Activated CD8-positive, alpha-beta T cell treated with anti-CD3 and anti-CD28 coated beads, Interleukin-2, amount 10 ng/mL, durations not matched to agents 7 days and 5 days (primary cell): ENCODE data around the gene ATP11A. TPM values are rescaled to one million over a fixed set of nuclear protein-coding genes. Genes with fewer than 3 reads are reported as not detected.

Experiments used
- ATAC-seq: fragments of 150-1000 bp; cut with Tn5 transposase; one replicate; pipeline ENCODE4 v1.10.0; 2021; ENCODE audit warnings: moderate library complexity
- CTCF ChIA-PET: fragments of 350-600 bp; sonication (Branson Sonifier 250); formaldehyde crosslinking; loops from one replicate; lab custom pipeline; 2021; ENCODE audit warnings: antibody characterized with exemption; lab: Charles Lee
- POLR2A ChIA-PET: fragments of 350-600 bp; sonication (Branson Sonifier 250); formaldehyde crosslinking; loops from one replicate; lab custom pipeline; 2021; ENCODE audit warnings: antibody characterized with exemption; lab: Charles Lee
- DNase-seq: peaks from one replicate; pipeline ENCODE4 v3.0.0-alpha.2; 2020
- H3K27ac Mint-ChIP-seq: one replicate; pipeline ENCODE4 v1.8.0; 2021; ENCODE audit warnings: mild to moderate bottlenecking, mixed read lengths
- H3K27me3 Mint-ChIP-seq: one replicate; pipeline ENCODE4 v1.8.0; 2021; ENCODE audit warnings: low read depth, mixed read lengths
- H3K36me3 Mint-ChIP-seq: one replicate; pipeline ENCODE4 v1.8.0; 2021; ENCODE audit warnings: low read depth, mixed read lengths
- H3K4me1 Mint-ChIP-seq: one replicate; pipeline ENCODE4 v1.8.0; 2021; ENCODE audit warnings: low read depth, mixed read lengths
- H3K4me3 Mint-ChIP-seq: one replicate; pipeline ENCODE4 v1.8.0; 2021; ENCODE audit warnings: mild to moderate bottlenecking, mixed read lengths
- H3K9me3 Mint-ChIP-seq: one replicate; pipeline ENCODE4 v1.8.0; 2022; ENCODE audit warnings: mixed read lengths; ENCODE audit not compliant: insufficient read depth
- total RNA-seq, 2 experiments: library from RNA; stranded (reverse); gene quantifications; one replicate each; pipeline ENCODE4 v1.2.3, GENCODE V29; 2021

ATP11A gene
- total RNA-seq, 2 experiments from 2014 or later, result 35.6 to 38.3 TPM

DNA sequence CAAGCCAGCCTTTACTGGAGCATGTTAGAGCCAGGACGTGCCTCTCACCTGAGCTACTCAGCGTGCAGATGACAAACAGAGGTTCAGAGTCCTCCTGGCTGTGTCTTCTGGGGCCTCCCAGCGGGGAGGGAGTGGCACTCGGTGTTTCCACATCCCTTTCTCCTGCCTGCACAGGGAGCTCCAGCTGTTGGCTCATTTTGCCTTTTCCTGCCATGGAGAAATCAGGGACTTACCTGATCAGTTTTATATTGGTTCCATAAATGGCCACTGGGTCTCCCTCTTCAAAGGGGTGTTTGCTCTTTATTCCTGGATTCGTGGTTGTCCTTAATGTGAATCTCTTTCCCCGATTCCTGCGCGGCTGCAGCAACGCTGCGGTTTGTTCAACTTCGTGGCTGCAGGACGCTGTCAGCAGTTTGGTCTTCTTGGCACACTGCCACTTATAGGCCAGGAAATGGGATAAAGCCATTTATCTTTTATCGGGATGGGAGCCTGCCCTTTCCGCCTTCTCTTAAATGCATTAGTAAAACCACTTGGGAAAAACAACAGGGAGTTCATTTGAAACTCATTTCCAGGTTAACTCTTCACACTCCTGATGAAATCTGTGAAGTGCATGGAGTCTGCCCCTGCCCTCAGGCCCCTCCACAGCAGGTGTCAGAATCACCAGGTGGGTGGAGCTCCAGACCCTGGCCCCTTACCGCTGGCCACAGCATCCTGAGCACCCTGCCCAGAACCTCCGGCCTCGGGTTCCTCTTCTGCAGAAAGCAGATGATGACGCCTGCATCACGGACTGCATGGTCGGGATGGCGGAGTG, 239.3 kb downstream of the ATP11A start:
- no peak overlapping the region for H3K4me3 Mint-ChIP-seq
- H3K27ac Mint-ChIP-seq, result no peak overlapping the region
- POLR2A ChIA-PET, result no interaction called here
- DNase-seq, result no peak
- H3K4me1 Mint-ChIP-seq, result peaks cover 13% of the 10 kb centered on the region
- H3K27me3 Mint-ChIP-seq, result peaks cover 29% of the 10 kb centered on the region
- CTCF ChIA-PET, result no interaction called here
- no peaks in the 10 kb centered on the region for H3K36me3 Mint-ChIP-seq
- ATAC-seq, result no peak
- H3K9me3 Mint-ChIP-seq, result no peaks in the 10 kb centered on the region

- peaks cover 29% of the 10 kb centered on the region for H3K27me3 Mint-ChIP-seq
- H3K36me3 Mint-ChIP-seq, result no peaks in the 10 kb centered on the region
- no peak overlapping the region for H3K27ac Mint-ChIP-seq
- ChIA-PET CTCF (no interaction called here), POLR2A (no interaction called here)
- ATAC-seq (no peak), DNase-seq (no peak)
- H3K4me3 Mint-ChIP-seq, result no peak overlapping the region
- H3K4me1 Mint-ChIP-seq, result peaks cover 13% of the 10 kb centered on the region
- H3K9me3 Mint-ChIP-seq, result no peaks in the 10 kb centered on the region
Observed at GRCh38 chr13:112929783-112930055, 239.9 kb downstream of the ATP11A start.

- no peaks in the 10 kb centered on the region for H3K36me3 Mint-ChIP-seq
- CTCF ChIA-PET, result no interaction called here
Observed at GRCh38 chr13:112930192-112930591, 240.4 kb downstream of the ATP11A start.

GRCh38 chr13:112931028-112931934, 241.4 kb downstream of the ATP11A start:
- DNase-seq (no peak), ATAC-seq (no peak)
- Mint-ChIP-seq H3K4me1 (peaks cover 13% of the 10 kb centered on the region), H3K36me3 (no peaks in the 10 kb centered on the region), H3K4me3 (no peak overlapping the region), H3K9me3 (no peaks in the 10 kb centered on the region), H3K27ac (no peak overlapping the region), H3K27me3 (peaks cover 29% of the 10 kb centered on the region)
- POLR2A ChIA-PET, result no interaction called here
- CTCF ChIA-PET, result no interaction called here

More at GRCh38 chr13:112930192-112930591, 240.4 kb downstream of the ATP11A start:
- DNase-seq, result no peak
- no peak for ATAC-seq
- Mint-ChIP-seq H3K4me1 (peaks cover 13% of the 10 kb centered on the region), H3K4me3 (no peak overlapping the region), H3K27me3 (peaks cover 29% of the 10 kb centered on the region), H3K9me3 (no peaks in the 10 kb centered on the region), H3K27ac (no peak overlapping the region)
- POLR2A ChIA-PET, result no interaction called here

- H3K27me3 Mint-ChIP-seq, result peaks cover 26% of the 10 kb centered on the region
- DNase-seq (no peak), ATAC-seq (no peak)
- ChIA-PET CTCF (interaction anchor here (1.6 kb wide), 1 partner anchor 10 kb away, joined by 6 read pairs; no protein-coding TSS in a partner anchor), POLR2A (no interaction called here)
- H3K9me3 Mint-ChIP-seq, result no peaks in the 10 kb centered on the region
- peaks cover 13% of the 10 kb centered on the region for H3K4me1 Mint-ChIP-seq
- no peak overlapping the region for H3K4me3 Mint-ChIP-seq
- no peak overlapping the region for H3K27ac Mint-ChIP-seq
- no peaks in the 10 kb centered on the region for H3K36me3 Mint-ChIP-seq
Observed at GRCh38 chr13:112932971-112933370, 243.1 kb downstream of the ATP11A start.

GRCh38 chr13:112933649-112934048, 243.8 kb downstream of the ATP11A start:
- H3K27ac Mint-ChIP-seq, result no peak overlapping the region
- H3K36me3 Mint-ChIP-seq, result no peaks in the 10 kb centered on the region
- CTCF ChIA-PET, result no interaction called here
- peaks cover 21% of the 10 kb centered on the region for H3K27me3 Mint-ChIP-seq
- peaks cover 13% of the 10 kb centered on the region for H3K4me1 Mint-ChIP-seq
- ATAC-seq (no peak), DNase-seq (no peak)
- H3K9me3 Mint-ChIP-seq, result no peaks in the 10 kb centered on the region
- H3K4me3 Mint-ChIP-seq, result no peak overlapping the region
- POLR2A ChIA-PET, result no interaction called here

DNA sequence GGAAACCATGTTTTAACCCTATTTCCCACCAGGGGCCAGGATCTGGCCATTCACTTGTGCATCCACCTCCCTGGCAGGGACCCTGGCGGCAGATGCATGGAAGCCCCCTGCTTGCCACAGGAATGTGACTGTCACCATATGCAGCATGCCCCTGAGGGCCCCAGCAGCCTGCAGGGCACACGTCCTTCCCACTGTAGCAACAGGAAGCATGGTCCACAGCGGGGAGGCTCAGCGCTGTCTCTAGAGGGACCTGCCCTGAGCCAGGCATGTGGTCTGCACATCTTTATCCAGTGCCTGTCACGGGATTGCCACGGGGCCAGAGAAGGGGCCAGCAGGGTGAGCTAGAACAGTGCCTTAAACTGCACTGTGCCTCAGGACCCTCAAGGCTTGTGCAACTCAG, 244.2 kb downstream of the ATP11A start:
- Mint-ChIP-seq H3K4me3 (no peak overlapping the region), H3K4me1 (peaks cover 13% of the 10 kb centered on the region), H3K36me3 (no peaks in the 10 kb centered on the region), H3K9me3 (no peaks in the 10 kb centered on the region), H3K27me3 (peaks cover 19% of the 10 kb centered on the region), H3K27ac (no peak overlapping the region)
- POLR2A ChIA-PET, result no interaction called here
- DNase-seq, result no peak
- no peak for ATAC-seq
- CTCF ChIA-PET, result no interaction called here

Other genes starting within 250 kb of the ATP11A start
- gene TUBGCP3, start 101.9 kb upstream of the ATP11A start, total RNA-seq, result 10 to 100 TPM; 57.4 to 66.5 TPM